T-cell (primary cell): ENCODE results near the gene PXN. TPM values are rescaled to one million over a fixed set of nuclear protein-coding genes. Genes with fewer than 3 reads are reported as not detected.
A peak's percentile ranks its signal among the peaks of the same experiment; 100 is the strongest.

ENCODE experiments used
- ATAC-seq, 4 experiments: fragments of 200-7000 bp in 3 of 4; fragments of 150-1000 bp in 1 of 4; cut with Tn5 transposase; replicated peaks in 1 of 4; 1 replicate in 3 of 4; 2 replicates in 1 of 4; pipeline ENCODE4 v1.10.0; 2021; ENCODE audit warnings: moderate library complexity in 3 of 4, mild to moderate bottlenecking in 2 of 4, moderate number of reproducible peaks in 1 of 4
- CTCF ChIA-PET, 2 donors: fragments of 300-600 bp; sonication (Branson Sonifier 250); formaldehyde crosslinking; loops; one replicate each; lab custom pipeline; 2022; ENCODE audit warnings: antibody characterized with exemption in 2 of 2; lab: Charles Lee
- POLR2A ChIA-PET, 2 donors: fragments of 300-600 bp; sonication (Branson Sonifier 250); formaldehyde crosslinking; loops; one replicate each; lab custom pipeline; 2022; ENCODE audit warnings: antibody characterized with exemption in 2 of 2; lab: Charles Lee
- DNase-seq, 35 experiments: peaks; one replicate each; pipeline versions ENCODE4 v3.0.0 to v3.0.0-alpha.2; 2013 to 2023
- H3K27ac ChIP-seq: one replicate; pipeline ENCODE4 v1.5.1; 2013; ENCODE audit warnings: low read length
- H3K27me3 ChIP-seq, 2 experiments: replicated peaks in 1 of 2; 1 replicate in 1 of 2; 2 replicates in 1 of 2; pipeline versions ENCODE4 v1.6.1 to v1.7.0; 2013; ENCODE audit warnings: low read length in 1 of 2, mixed read lengths in 1 of 2; ENCODE audit not compliant: control insufficient read depth in 2 of 2, insufficient read depth in 2 of 2; ENCODE audit errors: extremely low read depth in 1 of 2
- H3K36me3 ChIP-seq, 2 donors: 1 replicate in 1 of 2; 2 replicates in 1 of 2; pipeline versions ENCODE4 v1.6.1 to v1.7.0; 2013; ENCODE audit warnings: low read length in 1 of 2; ENCODE audit not compliant: control insufficient read depth in 2 of 2, insufficient read depth in 1 of 2; ENCODE audit errors: extremely low read depth in 1 of 2
- H3K4me1 ChIP-seq, 2 experiments: 1 replicate in 1 of 2; 2 replicates in 1 of 2; pipeline versions ENCODE4 v1.6.1 to v1.7.0; 2013; ENCODE audit warnings: low read length in 2 of 2, mixed read lengths in 1 of 2; ENCODE audit not compliant: insufficient read depth in 2 of 2, control insufficient read depth in 1 of 2; ENCODE audit errors: extremely low read depth in 1 of 2
- H3K4me3 ChIP-seq, 2 donors: 1 replicate in 1 of 2; 2 replicates in 1 of 2; pipeline versions ENCODE4 v1.5.1 to v1.7.0; 2013; ENCODE audit warnings: mild to moderate bottlenecking in 2 of 2, low read length in 1 of 2, moderate library complexity in 1 of 2; ENCODE audit not compliant: control insufficient read depth in 1 of 2; ENCODE audit errors: extremely low read depth in 1 of 2
- H3K9me3 ChIP-seq: 2 replicates; pipeline ENCODE4 v1.7.0; 2013
- H3K27ac Mint-ChIP-seq, 2 donors: one replicate each; pipeline ENCODE4 v1.8.0; 2020 to 2021; ENCODE audit warnings: mild to moderate bottlenecking in 2 of 2, mixed read lengths in 2 of 2
- H3K27me3 Mint-ChIP-seq, 2 donors: one replicate each; pipeline ENCODE4 v1.8.0; 2021 to 2022; ENCODE audit warnings: mixed read lengths in 2 of 2
- H3K36me3 Mint-ChIP-seq: one replicate; pipeline ENCODE4 v1.8.0; 2021; ENCODE audit warnings: mixed read lengths
- H3K4me1 Mint-ChIP-seq, 3 donors: one replicate each; pipeline ENCODE4 v1.8.0; 2020 to 2022; ENCODE audit warnings: mixed read lengths in 3 of 3, mild to moderate bottlenecking in 1 of 3
- H3K4me3 Mint-ChIP-seq, 3 donors: one replicate each; pipeline ENCODE4 v1.8.0; 2020 to 2022; ENCODE audit warnings: mild to moderate bottlenecking in 3 of 3, mixed read lengths in 3 of 3, moderate library complexity in 3 of 3
- H3K9me3 Mint-ChIP-seq, 3 donors: one replicate each; pipeline ENCODE4 v1.8.0; 2020 to 2022; ENCODE audit warnings: mixed read lengths in 3 of 3
- WGBS: methylation state at CpG from one replicate; pipeline ENCODE4 v1.1.5; 2013; ENCODE audit warnings: missing lambda C conversion rate; ENCODE audit not compliant: insufficient coverage; 5-methylcytosine and 5-hydroxymethylcytosine counted together
- total RNA-seq, 35 experiments: library from RNA in 6 of 35; stranded (reverse) in 6 of 35; fragments of 120-200 nt in 1 of 35; gene quantifications; one replicate each; pipeline versions ENCODE4 v1.2.1 to v1.2.4 and lab custom pipeline; 2013 to 2026

PXN gene
- total RNA-seq, 5 donors from 2014 or later (not counting 1 experiment from before 2014, with no cell fraction given) = 128 to 202 (median 137) TPM

DNA sequence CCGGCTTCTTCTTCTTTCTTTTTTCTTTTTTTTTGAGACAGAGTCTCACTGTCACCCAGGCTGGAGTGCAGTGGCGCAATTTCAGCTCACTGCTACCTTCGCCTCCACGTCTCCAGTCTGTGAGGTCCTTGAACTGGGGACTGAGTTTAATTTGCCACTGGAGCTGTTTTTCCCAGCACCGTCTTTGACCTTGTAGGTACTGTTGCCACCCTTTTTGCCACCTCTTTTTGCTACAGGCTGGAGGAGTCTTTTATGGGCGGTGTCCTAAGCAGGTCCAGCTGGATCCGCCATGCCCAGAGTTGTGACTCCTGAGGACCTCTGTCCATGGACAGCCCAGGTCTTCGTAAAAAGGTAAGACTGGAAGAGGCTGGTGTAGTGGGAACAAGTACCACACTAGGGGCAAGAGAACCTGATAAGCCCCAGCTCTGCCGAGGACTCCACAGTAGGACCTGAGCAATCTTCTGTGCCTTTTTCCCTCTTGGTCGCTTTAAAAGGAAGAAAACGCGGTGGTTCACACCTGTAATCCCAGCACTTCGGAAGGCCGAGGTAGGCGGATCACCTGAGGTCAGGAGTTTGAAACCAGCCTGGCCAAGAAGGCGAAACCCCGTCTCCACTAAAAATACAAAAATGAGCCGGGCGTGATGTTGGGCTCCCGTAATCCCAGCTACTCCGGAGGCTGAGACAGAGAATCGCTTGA, 25.2 kb upstream of the PXN start:
- H3K4me1 ChIP-seq = peaks cover 2 to 24% of the 10 kb centered on the region in 2 experiments
- no peak overlapping the region for H3K4me3 Mint-ChIP-seq
- peak in 10 of 35 experiments; percentile 3 to 43 (median 10) for DNase-seq
- peak overlapping the region; percentile 6 to 72 for H3K4me3 ChIP-seq
- H3K9me3 Mint-ChIP-seq = no peaks in the 10 kb centered on the region
- 27% methylated on average over 19 of the region's 22 CpGs for WGBS
- H3K27ac ChIP-seq = peak overlapping the region; percentile 100
- H3K27me3 Mint-ChIP-seq = no peaks in the 10 kb centered on the region
- no peaks in the 10 kb centered on the region for H3K9me3 ChIP-seq
- H3K36me3 ChIP-seq = no peaks in the 10 kb centered on the region
- H3K27me3 ChIP-seq = no peaks in the 10 kb centered on the region
- peaks cover 0 to 11% (median 9%) of the 10 kb centered on the region in 3 donors for H3K4me1 Mint-ChIP-seq
- peak overlapping the region in 1 of 2 donors; percentile 61 for H3K27ac Mint-ChIP-seq
- POLR2A ChIA-PET = interaction anchor here (0.5 to 3.7 kb wide), 45 partner anchors 7 to 1929 kb away, joined by 3 to 110 read pairs (median 6); partner anchors contain the start of genes PXN (in 2 of the 2), RPLP0 (in 2 of the 2), SIRT4 (in 2 of the 2) and COQ5 (in 1 of the 2)
- CTCF ChIA-PET = interaction anchor here (0.7 to 3.1 kb wide), 8 partner anchors 9 to 90 kb away, joined by 3 to 65 read pairs (median 8); partner anchors contain the start of genes PXN (in 1 of the 2), RPLP0 (in 1 of the 2) and SIRT4 (in 1 of the 2)
- H3K36me3 Mint-ChIP-seq = no peaks in the 10 kb centered on the region
- ATAC-seq = peak in 1 of 4 experiments; percentile 4

DNA sequence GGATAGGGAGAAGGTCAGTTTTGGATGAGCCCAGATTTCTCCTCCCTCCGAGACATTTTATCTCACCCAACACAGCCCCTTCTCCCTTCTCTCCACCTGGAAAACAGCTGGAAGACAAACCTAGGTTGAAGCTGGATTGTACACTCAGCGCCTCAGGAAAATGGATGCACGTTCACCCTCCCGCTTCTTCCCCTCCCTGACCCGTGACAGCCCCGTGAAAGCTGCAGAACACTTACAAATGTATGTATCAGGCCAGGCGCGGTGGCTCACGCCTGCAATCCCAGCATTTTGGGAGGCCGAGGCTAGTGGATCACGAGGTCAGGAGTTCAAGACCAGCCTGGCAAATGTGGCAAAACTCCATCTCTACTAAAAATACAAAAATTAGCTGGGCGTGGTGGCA, 22.0 kb upstream of the PXN start:
- DNase-seq = no peak

DNA sequence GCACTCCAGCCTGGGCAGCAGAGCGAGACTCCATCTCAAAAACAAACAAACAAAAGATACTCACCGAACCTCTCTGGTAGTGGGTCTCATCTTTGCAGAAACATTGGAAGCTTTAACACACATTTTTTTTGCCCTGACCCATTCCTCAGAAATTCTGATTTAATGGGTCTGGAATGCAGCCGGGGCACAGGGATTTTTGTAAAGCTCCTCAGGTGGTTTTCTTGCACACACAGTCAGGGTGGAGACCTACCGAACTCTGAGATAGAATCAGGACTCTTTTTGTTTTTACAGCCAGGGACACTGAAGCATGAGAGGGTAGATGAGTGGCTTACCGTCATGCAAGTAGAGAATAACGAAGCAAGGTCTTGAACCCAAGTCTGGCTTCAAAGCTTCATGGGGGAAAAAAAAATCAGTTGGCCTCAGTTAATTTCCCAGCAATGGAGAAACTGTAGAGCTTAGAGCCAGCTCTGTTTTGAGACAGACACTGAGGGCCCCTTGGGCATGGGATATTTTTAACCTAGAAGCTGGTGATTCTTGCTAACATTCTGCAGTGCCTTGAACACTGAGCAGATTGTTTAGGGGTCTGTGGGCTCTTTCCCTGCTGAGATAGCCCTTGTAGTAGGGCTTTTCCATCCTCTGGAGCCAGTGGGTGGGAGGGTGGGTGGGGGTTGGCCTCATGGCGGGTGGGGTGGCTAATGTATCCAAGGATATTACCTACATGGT, 21.4 kb upstream of the PXN start:
- Mint-ChIP-seq H3K36me3 (no peaks in the 10 kb centered on the region), H3K4me3 (no peak overlapping the region), H3K27ac (no peak overlapping the region), H3K4me1 (peaks cover 0 to 11% (median 9%) of the 10 kb centered on the region in 3 donors), H3K9me3 (no peaks in the 10 kb centered on the region), H3K27me3 (no peaks in the 10 kb centered on the region)
- no peaks in the 10 kb centered on the region for H3K9me3 ChIP-seq
- POLR2A ChIA-PET = interaction anchor here (0.5 to 1.5 kb wide), 3 partner anchors 57 to 86 kb away, joined by 3 to 4 read pairs (median 3); partner anchors contain the start of gene RPLP0 (in 1 of the 2)
- no peak overlapping the region for H3K27ac ChIP-seq
- WGBS = 77% methylated on average over 5 of the region's 7 CpGs
- ATAC-seq (no peak), DNase-seq (no peak)
- H3K36me3 ChIP-seq = no peaks in the 10 kb centered on the region
- CTCF ChIA-PET = interaction anchor here (0.6 to 1.8 kb wide), 2 partner anchors 15 to 59 kb away, joined by 4 to 6 read pairs; partner anchors contain the start of gene SIRT4 (in 1 of the 2)
- H3K27me3 ChIP-seq = no peaks in the 10 kb centered on the region
- H3K4me3 ChIP-seq = no peak overlapping the region
- H3K4me1 ChIP-seq = peaks cover 0 to 13% of the 10 kb centered on the region in 2 experiments

More for the DNA sequence above, 22.0 kb upstream of the PXN start:
- Mint-ChIP-seq H3K27ac (no peak overlapping the region), H3K4me1 (peaks cover 0 to 11% (median 9%) of the 10 kb centered on the region in 3 donors), H3K27me3 (no peaks in the 10 kb centered on the region), H3K4me3 (no peak overlapping the region), H3K9me3 (no peaks in the 10 kb centered on the region), H3K36me3 (no peaks in the 10 kb centered on the region)
- 91% methylated on average over 8 of the region's 12 CpGs for WGBS
- POLR2A ChIA-PET = interaction anchor here in 1 of 2 donors (1.5 kb wide), 1 partner anchor 86 kb away, joined by 4 read pairs; the partner anchor contains the start of gene RPLP0
- Histone ChIP-seq H3K4me3 (no peak overlapping the region), H3K4me1 (peaks cover 0 to 19% of the 10 kb centered on the region in 2 experiments), H3K36me3 (no peaks in the 10 kb centered on the region), H3K27me3 (no peaks in the 10 kb centered on the region), H3K27ac (no peak overlapping the region), H3K9me3 (no peaks in the 10 kb centered on the region)
- CTCF ChIA-PET = interaction anchor here in 1 of 2 donors (1.8 kb wide), 1 partner anchor 59 kb away, joined by 6 read pairs; no protein-coding TSS in a partner anchor
- ATAC-seq = no peak

DNA sequence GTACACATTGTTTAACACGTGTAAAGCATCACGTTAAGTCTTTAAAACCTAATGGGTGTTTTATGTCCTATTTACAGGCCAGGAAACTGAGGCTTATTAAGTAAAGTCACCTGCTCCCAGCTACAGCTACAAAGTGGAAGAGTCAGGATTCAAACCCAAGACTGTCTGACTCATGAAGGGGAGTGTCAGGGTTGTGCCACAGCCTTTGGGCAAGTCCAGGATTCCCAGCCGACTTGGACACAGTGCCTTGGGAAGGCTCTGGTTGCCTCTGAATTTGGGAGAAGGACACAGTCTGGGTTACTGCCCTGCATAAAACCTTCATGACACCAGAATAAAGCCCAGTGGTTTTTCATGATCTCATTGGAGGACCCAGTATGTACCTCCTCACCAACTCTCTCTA, 18.9 kb upstream of the PXN start:
- no peak overlapping the region for H3K27ac Mint-ChIP-seq
- H3K4me3 Mint-ChIP-seq = no peak overlapping the region
- H3K36me3 Mint-ChIP-seq = no peaks in the 10 kb centered on the region
- no peaks in the 10 kb centered on the region for H3K9me3 Mint-ChIP-seq
- H3K4me1 Mint-ChIP-seq = no peaks in the 10 kb centered on the region
- Histone ChIP-seq H3K9me3 (no peaks in the 10 kb centered on the region), H3K4me3 (no peak overlapping the region), H3K4me1 (no peaks in the 10 kb centered on the region), H3K36me3 (no peaks in the 10 kb centered on the region), H3K27me3 (no peaks in the 10 kb centered on the region), H3K27ac (no peak overlapping the region)
- CTCF ChIA-PET = no interaction called here
- POLR2A ChIA-PET = no interaction called here
- no peak for DNase-seq
- ATAC-seq = no peak
- WGBS = 70% methylated on average over 1 of the region's 3 CpGs
- H3K27me3 Mint-ChIP-seq = no peaks in the 10 kb centered on the region

DNA sequence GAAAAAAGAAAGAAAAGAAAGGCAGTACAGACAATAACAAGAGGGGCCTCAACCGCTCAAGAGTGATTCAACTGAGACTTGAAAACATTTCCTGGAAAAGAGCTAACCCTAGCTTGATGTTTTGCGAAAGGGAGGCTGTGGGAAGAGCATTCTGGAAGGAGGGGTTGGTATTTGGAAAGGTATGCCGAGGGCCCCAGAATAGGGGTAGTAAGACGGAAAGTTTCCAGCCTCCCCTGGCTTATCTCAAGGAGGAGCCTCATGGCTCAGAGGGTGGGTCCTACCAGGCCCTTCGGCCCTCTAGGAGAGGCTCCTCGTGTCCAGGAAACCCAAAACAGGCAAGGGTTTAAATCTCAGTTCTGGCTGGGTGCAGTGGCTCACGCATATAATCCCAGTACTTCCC, 17.8 kb upstream of the PXN start:
- ATAC-seq (no peak), DNase-seq (no peak)
- CTCF ChIA-PET = no interaction called here
- H3K4me1 ChIP-seq = no peaks in the 10 kb centered on the region
- 88% methylated on average over 5 of the region's 7 CpGs for WGBS
- no peaks in the 10 kb centered on the region for H3K27me3 Mint-ChIP-seq
- H3K4me1 Mint-ChIP-seq = no peaks in the 10 kb centered on the region
- no peak overlapping the region for H3K27ac Mint-ChIP-seq
- POLR2A ChIA-PET = interaction anchor here in 1 of 2 donors (0.6 to 1.3 kb wide), 3 partner anchors 8 to 40 kb away, joined by 3 to 4 read pairs (median 4); partner anchors contain the start of gene RNU4-2
- no peaks in the 10 kb centered on the region for H3K9me3 ChIP-seq
- no peaks in the 10 kb centered on the region for H3K27me3 ChIP-seq
- no peak overlapping the region for H3K27ac ChIP-seq
- H3K4me3 Mint-ChIP-seq = no peak overlapping the region
- H3K9me3 Mint-ChIP-seq = no peaks in the 10 kb centered on the region
- H3K36me3 Mint-ChIP-seq = no peaks in the 10 kb centered on the region
- H3K4me3 ChIP-seq = no peak overlapping the region
- no peaks in the 10 kb centered on the region for H3K36me3 ChIP-seq
